ENCODE results near the gene SPEN. TPM values are rescaled to one million over a fixed set of nuclear protein-coding genes. Genes with fewer than 3 reads are reported as not detected.

Gene SPEN
- total RNA-seq, 1 donor from 2014 or later, result 20.8 TPM

DNA sequence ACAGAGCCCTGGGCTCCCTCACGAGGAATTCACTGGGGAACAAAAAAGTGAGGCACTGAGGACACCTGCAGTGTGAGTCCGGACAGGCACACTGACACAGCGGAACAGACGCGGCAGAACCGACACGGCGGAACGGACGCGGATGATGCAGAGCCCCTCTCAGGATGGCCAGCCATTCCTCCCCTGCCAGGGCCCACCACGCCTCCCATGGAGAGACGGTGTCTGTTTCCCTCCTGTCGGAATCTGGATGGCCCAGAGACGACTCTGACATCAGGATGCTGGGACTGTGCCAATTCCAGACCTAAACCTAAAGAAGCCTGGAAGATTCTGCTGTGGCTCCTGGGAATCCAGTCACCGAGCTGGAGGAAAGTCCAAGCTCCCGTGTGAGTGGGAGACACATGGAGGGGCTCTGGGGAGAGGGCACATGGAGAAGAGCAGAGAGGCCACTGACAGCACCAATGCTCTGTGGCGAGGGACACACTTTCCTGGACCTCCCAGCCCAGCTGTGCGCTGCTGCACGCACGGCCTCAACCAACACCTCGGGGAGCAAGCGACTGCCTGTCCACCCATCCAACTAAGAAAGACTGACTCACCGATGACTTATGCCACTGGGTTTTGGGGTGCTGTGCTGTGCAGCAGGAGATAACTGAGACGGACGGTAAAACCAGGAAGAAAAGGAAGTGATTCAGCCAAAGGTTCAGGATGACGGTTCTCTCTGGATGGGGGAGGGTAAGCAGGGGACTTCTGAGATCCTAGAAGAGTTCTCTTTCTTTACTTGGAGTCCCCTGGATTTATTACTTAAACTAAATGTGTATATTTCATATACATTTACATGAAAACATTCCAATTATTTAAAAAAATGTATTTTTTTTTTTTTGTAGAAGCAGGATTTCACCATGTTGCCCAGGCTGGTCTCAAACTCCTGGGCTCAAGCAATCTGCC is 105.1 kb downstream of the SPEN start:
- intact Hi-C loops (cut with micrococcal nuclease), result no loop called here
- TF ChIP-seq, protein P1, sequence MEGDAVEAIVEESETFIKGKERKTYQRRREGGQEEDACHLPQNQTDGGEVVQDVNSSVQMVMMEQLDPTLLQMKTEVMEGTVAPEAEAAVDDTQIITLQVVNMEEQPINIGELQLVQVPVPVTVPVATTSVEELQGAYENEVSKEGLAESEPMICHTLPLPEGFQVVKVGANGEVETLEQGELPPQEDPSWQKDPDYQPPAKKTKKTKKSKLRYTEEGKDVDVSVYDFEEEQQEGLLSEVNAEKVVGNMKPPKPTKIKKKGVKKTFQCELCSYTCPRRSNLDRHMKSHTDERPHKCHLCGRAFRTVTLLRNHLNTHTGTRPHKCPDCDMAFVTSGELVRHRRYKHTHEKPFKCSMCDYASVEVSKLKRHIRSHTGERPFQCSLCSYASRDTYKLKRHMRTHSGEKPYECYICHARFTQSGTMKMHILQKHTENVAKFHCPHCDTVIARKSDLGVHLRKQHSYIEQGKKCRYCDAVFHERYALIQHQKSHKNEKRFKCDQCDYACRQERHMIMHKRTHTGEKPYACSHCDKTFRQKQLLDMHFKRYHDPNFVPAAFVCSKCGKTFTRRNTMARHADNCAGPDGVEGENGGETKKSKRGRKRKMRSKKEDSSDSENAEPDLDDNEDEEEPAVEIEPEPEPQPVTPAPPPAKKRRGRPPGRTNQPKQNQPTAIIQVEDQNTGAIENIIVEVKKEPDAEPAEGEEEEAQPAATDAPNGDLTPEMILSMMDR (IDR thresholded peaks at IDR 0.05; ENCODE audit: borderline replicate concordance), result no peak
- Histone ChIP-seq H3K4me3 (no peak overlapping the region), H3K4me1 (peaks cover 86% of the 10 kb centered on the region), H3K27me3 (ENCODE audit: low read depth) (no peaks in the 10 kb centered on the region), H3K36me3 (peaks cover 7% of the 10 kb centered on the region), H3K27ac (replicated peaks) (peak overlapping the region; percentile 37), H3K9me3 (replicated peaks) (no peaks in the 10 kb centered on the region)
- no peak for DNase-seq

DNA sequence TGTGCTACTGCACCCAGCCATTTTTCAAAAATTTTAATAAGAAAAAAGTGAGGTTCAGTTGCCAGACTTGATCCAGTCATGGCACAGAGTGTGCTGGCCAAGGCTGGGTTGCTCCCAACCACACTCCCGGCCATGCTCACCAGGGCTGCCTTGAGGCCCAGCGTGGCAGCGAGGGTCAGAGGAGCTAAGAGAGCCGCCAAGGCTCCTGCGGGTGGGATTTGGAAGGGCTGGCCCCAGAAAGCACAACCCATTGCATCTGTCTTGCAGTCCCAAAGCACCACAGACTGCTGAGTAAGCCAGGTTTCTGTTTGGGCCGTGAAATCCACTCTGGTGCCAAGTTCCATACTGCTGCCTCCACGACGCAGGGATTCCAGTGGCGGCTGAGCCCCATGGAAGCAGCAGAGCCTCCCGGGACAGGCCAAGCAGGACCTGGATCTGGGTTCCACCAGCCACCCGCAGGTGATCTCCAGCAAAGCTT is 105.8 kb downstream of the SPEN start:
- Histone ChIP-seq H3K9me3 (replicated peaks) (no peaks in the 10 kb centered on the region), H3K4me3 (no peak overlapping the region), H3K27ac (replicated peaks) (peak overlapping the region; percentile 37), H3K36me3 (peaks cover 5% of the 10 kb centered on the region), H3K4me1 (peaks cover 89% of the 10 kb centered on the region), H3K27me3 (ENCODE audit: low read depth) (no peaks in the 10 kb centered on the region)
- TF ChIP-seq, protein P1 (IDR thresholded peaks at IDR 0.05; ENCODE audit: borderline replicate concordance), result no peak
- intact Hi-C loops (cut with micrococcal nuclease), result no loop called here
- no peak for DNase-seq

DNA sequence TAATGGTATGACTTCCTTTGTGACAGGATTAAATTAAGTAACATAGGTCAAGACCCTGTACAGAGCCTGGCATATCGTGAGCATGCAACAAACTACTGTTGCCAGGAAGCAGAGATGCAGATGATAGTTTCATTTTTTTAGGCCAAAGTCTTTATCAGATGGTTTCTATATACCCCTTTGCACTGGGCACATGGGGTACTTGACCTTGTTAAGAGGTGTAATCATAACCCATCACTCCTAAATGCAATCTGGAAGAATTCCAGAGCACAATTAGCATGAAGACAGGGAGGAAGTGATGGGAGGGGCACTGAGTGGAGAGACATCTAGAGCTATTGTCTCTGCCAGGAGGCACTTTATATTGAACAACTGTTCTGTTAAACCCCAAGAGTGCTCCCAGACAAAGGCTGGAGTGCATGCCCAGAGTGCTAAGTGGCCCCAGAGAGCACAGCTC is 106.3 kb downstream of the SPEN start:
- Histone ChIP-seq H3K4me1 (peaks cover 89% of the 10 kb centered on the region), H3K9me3 (replicated peaks) (no peaks in the 10 kb centered on the region), H3K4me3 (no peak overlapping the region), H3K36me3 (peaks cover 5% of the 10 kb centered on the region), H3K27ac (replicated peaks) (peak overlapping the region; percentile 37), H3K27me3 (ENCODE audit: low read depth) (no peaks in the 10 kb centered on the region)
- no peak for DNase-seq
- intact Hi-C loops (cut with micrococcal nuclease), result no loop called here
- TF ChIP-seq, protein P1 (IDR thresholded peaks at IDR 0.05; ENCODE audit: borderline replicate concordance), result no peak

DNA sequence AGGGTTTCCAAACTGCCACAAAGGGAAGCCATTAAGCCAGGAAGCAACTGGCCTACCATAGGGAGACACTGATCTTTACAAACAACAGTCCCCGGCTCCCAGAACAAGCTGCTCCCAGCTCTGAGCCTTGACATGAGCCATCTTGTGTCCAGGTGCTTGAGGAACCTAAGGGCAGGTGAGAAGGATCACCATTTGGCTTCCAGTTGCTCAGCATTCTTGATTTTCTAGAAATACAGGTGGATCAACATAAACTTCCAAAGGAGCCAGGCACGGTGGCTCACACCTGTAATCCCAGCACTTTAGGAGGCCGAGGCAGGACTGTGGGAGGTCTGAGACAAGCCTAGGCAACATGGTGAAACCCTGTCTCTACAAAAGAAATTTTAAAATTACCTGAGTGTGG is 106.8 kb downstream of the SPEN start:
- peak overlapping the region; percentile 4 for H3K27ac ChIP-seq (replicated peaks)
- no peak for DNase-seq
- H3K27me3 ChIP-seq (ENCODE audit: low read depth), result no peaks in the 10 kb centered on the region
- TF ChIP-seq, protein P1 (IDR thresholded peaks at IDR 0.05; ENCODE audit: borderline replicate concordance), result no peak
- intact Hi-C loops (cut with micrococcal nuclease), result no loop called here
- peaks cover 5% of the 10 kb centered on the region for H3K36me3 ChIP-seq
- H3K4me3 ChIP-seq, result no peak overlapping the region
- peaks cover 89% of the 10 kb centered on the region for H3K4me1 ChIP-seq
- no peaks in the 10 kb centered on the region for H3K9me3 ChIP-seq (replicated peaks)

DNA sequence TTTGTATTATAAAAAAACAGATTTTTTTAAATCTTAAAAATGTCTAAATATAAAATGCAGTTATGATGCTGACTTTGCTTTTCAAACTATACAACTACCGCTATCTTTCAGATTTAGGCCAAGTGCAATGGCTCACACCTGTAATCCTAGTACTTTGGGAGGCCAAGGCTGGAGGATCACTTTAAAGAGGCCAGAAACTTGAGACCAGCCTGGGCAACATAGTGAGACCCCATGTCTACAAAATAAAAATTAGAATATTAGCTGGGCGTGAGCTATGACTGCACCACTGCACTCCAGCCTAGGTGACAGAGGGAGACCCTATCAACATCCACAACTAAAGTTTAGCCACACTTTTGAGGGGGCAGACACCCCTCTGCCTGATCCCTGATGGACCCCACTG is 108.0 kb downstream of the SPEN start:
- Histone ChIP-seq H3K4me3 (no peak overlapping the region), H3K4me1 (peaks cover 88% of the 10 kb centered on the region), H3K36me3 (peaks cover 5% of the 10 kb centered on the region), H3K27ac (replicated peaks) (no peak overlapping the region), H3K27me3 (ENCODE audit: low read depth) (no peaks in the 10 kb centered on the region), H3K9me3 (replicated peaks) (no peaks in the 10 kb centered on the region)
- TF ChIP-seq, protein P1 (IDR thresholded peaks at IDR 0.05; ENCODE audit: borderline replicate concordance), result no peak
- intact Hi-C loops (cut with micrococcal nuclease), result no loop called here
- DNase-seq, result no peak

Data from left ventricle myocardium inferior (tissue), 1 donor.